ENCODE data around the gene LHX1.

LHX1 gene

DNA sequence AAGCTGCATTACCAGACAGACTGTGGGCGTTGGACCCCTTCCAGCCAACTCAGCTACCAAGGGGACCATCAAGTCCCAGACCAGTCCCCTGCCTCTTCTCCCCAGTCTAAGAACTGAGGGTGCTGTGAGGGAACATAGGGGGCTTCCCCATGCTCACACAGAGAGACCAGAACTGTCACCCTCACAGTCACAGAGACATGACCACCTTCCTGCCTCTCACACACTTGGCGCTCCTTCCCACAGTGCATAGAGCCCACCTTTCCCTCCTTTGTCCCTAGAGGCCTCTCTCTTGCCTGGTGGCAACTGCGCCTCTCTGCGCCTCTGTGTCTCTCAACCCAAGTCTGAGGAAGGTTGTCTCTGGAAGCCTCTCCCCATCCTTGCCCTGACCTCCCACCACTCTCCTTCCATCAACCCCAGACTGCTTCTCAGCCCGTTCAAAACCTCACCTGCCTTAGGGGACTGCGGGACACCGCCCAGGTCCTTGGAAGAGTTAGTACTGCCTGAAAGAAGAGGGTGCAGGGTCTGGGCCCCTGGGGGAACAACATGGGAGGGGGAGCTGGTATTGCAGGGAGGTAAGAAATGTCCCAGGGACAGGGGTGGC lies 6.1 kb upstream of the LHX1 start:
- no peak overlapping the region for H3K4me2 ChIP-seq (ENCODE audit: insufficient read depth, low read length)
- H3K27me3 ChIP-seq (ENCODE audit: insufficient read depth, low read length, poor library complexity) = peaks cover 33% of the 10 kb centered on the region
- DNase-seq (no peak), ATAC-seq (ENCODE audit: insufficient read depth, low read depth) (no peak)
- peaks cover 3% of the 10 kb centered on the region; the same call in 1 of the 2 replicates for H4K20me1 ChIP-seq (ENCODE audit: insufficient read depth, low read length)
- H3K79me2 ChIP-seq (ENCODE audit: insufficient read depth, low read length) = no peaks in the 10 kb centered on the region
- H2AFZ ChIP-seq (ENCODE audit: low read depth, low read length) = no peak overlapping the region
- TF ChIP-seq, protein P1, sequence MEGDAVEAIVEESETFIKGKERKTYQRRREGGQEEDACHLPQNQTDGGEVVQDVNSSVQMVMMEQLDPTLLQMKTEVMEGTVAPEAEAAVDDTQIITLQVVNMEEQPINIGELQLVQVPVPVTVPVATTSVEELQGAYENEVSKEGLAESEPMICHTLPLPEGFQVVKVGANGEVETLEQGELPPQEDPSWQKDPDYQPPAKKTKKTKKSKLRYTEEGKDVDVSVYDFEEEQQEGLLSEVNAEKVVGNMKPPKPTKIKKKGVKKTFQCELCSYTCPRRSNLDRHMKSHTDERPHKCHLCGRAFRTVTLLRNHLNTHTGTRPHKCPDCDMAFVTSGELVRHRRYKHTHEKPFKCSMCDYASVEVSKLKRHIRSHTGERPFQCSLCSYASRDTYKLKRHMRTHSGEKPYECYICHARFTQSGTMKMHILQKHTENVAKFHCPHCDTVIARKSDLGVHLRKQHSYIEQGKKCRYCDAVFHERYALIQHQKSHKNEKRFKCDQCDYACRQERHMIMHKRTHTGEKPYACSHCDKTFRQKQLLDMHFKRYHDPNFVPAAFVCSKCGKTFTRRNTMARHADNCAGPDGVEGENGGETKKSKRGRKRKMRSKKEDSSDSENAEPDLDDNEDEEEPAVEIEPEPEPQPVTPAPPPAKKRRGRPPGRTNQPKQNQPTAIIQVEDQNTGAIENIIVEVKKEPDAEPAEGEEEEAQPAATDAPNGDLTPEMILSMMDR (IDR thresholded peaks at IDR 0.05; ENCODE audit: borderline replicate concordance, extremely low read depth, low read length, poor library complexity, severe bottlenecking) = no peak
- no peak for TF ChIP-seq EZH2 (IDR thresholded peaks at IDR 0.05; ENCODE audit: borderline replicate concordance, low read depth, low read length, severe bottlenecking)
- no peaks in the 10 kb centered on the region for H3K36me3 ChIP-seq (ENCODE audit: insufficient read depth, low read length)
- no peaks in the 10 kb centered on the region for H3K4me1 ChIP-seq (ENCODE audit: insufficient read depth, low read length)
- H3K27ac ChIP-seq (ENCODE audit: low read length) = no peak overlapping the region
- H3K4me3 ChIP-seq (ENCODE audit: low read depth in 1 of 2, low read length in 2 of 2) = no peak overlapping the region
- H3K9me3 ChIP-seq (ENCODE audit: insufficient read depth, low read length, severe bottlenecking) = no peaks in the 10 kb centered on the region
- H3K9ac ChIP-seq (ENCODE audit: low read depth, low read length) = no peak overlapping the region

DNA sequence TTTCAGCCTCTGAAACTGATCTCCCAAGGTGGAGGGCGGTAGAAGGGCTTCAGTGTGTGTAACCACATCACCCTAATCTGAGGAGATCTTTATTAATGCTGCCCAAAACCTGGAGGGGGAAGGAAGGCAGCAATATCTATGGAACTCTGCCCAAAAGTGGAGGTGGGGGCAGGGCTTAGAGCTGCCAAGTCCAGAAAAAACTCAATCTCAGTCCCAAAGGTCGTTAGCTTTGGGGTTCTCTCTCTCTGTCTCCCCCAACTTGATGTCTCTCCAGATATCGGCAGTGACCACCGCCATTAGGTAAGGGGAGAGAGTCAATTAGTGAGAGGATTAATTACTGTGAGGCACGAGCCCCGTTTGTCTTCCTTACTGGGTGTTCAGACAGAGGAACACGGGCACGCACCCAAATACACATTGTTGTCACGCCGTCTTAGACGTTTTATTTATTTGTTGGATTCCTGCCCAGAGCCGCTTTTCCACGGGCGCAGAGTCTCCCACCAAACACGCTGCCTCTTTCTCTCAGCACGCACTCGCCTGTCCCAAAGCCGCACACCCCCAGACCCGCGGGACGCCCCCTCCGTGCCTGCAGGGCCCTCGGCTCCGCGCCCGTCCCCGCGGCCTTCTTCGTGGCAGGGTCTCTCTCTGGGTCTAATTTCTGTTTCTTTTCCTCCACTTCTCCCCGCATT lies 5.4 kb upstream of the LHX1 start:
- Histone ChIP-seq H3K27me3 (ENCODE audit: insufficient read depth, low read length, poor library complexity) (peaks cover 30% of the 10 kb centered on the region), H3K27ac (ENCODE audit: low read length) (no peak overlapping the region), H3K9ac (ENCODE audit: low read depth, low read length) (no peak overlapping the region), H3K4me3 (ENCODE audit: low read depth in 1 of 2, low read length in 2 of 2) (no peak overlapping the region), H2AFZ (ENCODE audit: low read depth, low read length) (no peak overlapping the region), H3K36me3 (ENCODE audit: insufficient read depth, low read length) (no peaks in the 10 kb centered on the region), H3K4me1 (ENCODE audit: insufficient read depth, low read length) (no peaks in the 10 kb centered on the region), H3K9me3 (ENCODE audit: insufficient read depth, low read length, severe bottlenecking) (no peaks in the 10 kb centered on the region), H4K20me1 (ENCODE audit: insufficient read depth, low read length) (peaks cover 3% of the 10 kb centered on the region; the same call in 1 of the 2 replicates), H3K4me2 (ENCODE audit: insufficient read depth, low read length) (no peak overlapping the region), H3K79me2 (ENCODE audit: insufficient read depth, low read length) (no peaks in the 10 kb centered on the region)
- ATAC-seq (ENCODE audit: insufficient read depth, low read depth) (no peak), DNase-seq (no peak)
- TF ChIP-seq, protein P1 (IDR thresholded peaks at IDR 0.05; ENCODE audit: borderline replicate concordance, extremely low read depth, low read length, poor library complexity, severe bottlenecking) = no peak
- TF ChIP-seq EZH2 (IDR thresholded peaks at IDR 0.05; ENCODE audit: borderline replicate concordance, low read depth, low read length, severe bottlenecking) = no peak

DNA sequence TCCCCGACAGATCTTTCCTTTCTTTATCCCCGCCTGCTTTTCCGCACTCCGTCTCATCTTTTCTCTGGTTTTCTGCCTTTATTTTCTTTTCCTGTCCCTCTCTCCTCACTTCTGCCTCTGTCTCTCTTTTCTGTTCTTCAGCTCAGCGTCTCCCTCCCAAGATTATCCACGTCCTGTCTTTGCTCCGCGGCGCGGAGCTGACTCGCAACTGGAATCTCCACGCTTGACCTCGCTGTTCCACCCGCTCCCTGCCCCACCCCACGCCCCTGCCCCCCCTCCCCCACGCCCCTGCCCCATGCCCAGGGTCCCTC lies 4.9 kb upstream of the LHX1 start:
- H3K4me1 ChIP-seq (ENCODE audit: insufficient read depth, low read length) = no peaks in the 10 kb centered on the region
- DNase-seq = no peak
- H3K27me3 ChIP-seq (ENCODE audit: insufficient read depth, low read length, poor library complexity) = peaks cover 29% of the 10 kb centered on the region
- no peak overlapping the region for H2AFZ ChIP-seq (ENCODE audit: low read depth, low read length)
- no peak for ATAC-seq (ENCODE audit: insufficient read depth, low read depth)
- H3K36me3 ChIP-seq (ENCODE audit: insufficient read depth, low read length) = no peaks in the 10 kb centered on the region
- no peaks in the 10 kb centered on the region for H3K9me3 ChIP-seq (ENCODE audit: insufficient read depth, low read length, severe bottlenecking)
- peaks cover 3% of the 10 kb centered on the region; the same call in 1 of the 2 replicates for H4K20me1 ChIP-seq (ENCODE audit: insufficient read depth, low read length)
- H3K9ac ChIP-seq (ENCODE audit: low read depth, low read length) = no peak overlapping the region
- H3K4me3 ChIP-seq (ENCODE audit: low read depth in 1 of 2, low read length in 2 of 2) = no peak overlapping the region
- H3K4me2 ChIP-seq (ENCODE audit: insufficient read depth, low read length) = no peak overlapping the region
- no peaks in the 10 kb centered on the region for H3K79me2 ChIP-seq (ENCODE audit: insufficient read depth, low read length)
- no peak overlapping the region for H3K27ac ChIP-seq (ENCODE audit: low read length)
- TF ChIP-seq, protein P1 (IDR thresholded peaks at IDR 0.05; ENCODE audit: borderline replicate concordance, extremely low read depth, low read length, poor library complexity, severe bottlenecking) = no peak
- no peak for TF ChIP-seq EZH2 (IDR thresholded peaks at IDR 0.05; ENCODE audit: borderline replicate concordance, low read depth, low read length, severe bottlenecking)

Data from DND-41 (cell line).